ENCODE measurements around the gene ACTG1.

ACTG1 gene

GRCh38 chr17:81489998-81490992, 22.3 kb downstream of the ACTG1 start:
- no peak overlapping the region for H3K4me3 ChIP-seq (ENCODE audit: low read depth, low read length)
- ChIA-PET POLR2A (interaction anchor here (0.7 to 1.2 kb wide), 2 partner anchors 10 to 39 kb away, joined by 4 to 5 read pairs; no protein-coding TSS in a partner anchor), CTCF (interaction anchor here (1.0 to 3.3 kb wide), 2 partner anchors 111 to 237 kb away, joined by 3 to 11 read pairs; no protein-coding TSS in a partner anchor)
- DNase-seq (ENCODE audit: low read depth, low spot score), result no peak
- TF ChIP-seq CTCF (IDR thresholded peaks at IDR 0.05; ENCODE audit: insufficient read depth, low read length, missing control alignments), result no peak

- ChIA-PET POLR2A (interaction anchor here (0.7 to 1.3 kb wide), 3 partner anchors 11 to 91 kb away, joined by 4 to 5 read pairs (median 4); no protein-coding TSS in a partner anchor), CTCF (interaction anchor here (1.7 to 3.3 kb wide), 3 partner anchors 112 to 238 kb away, joined by 5 to 11 read pairs (median 6); no protein-coding TSS in a partner anchor)
- no peak for DNase-seq (ENCODE audit: low read depth, low spot score)
- TF ChIP-seq CTCF (IDR thresholded peaks at IDR 0.05; ENCODE audit: insufficient read depth, low read length, missing control alignments), result no peak
- no peak overlapping the region; the same call in 1 of the 2 replicates for H3K4me3 ChIP-seq (ENCODE audit: low read depth, low read length)
Measured at GRCh38 chr17:81489012-81489997, 23.3 kb downstream of the ACTG1 start.

GRCh38 chr17:81488276-81488860, 24.2 kb downstream of the ACTG1 start:
- peak overlapping the region; percentile 62 for H3K4me3 ChIP-seq (ENCODE audit: low read depth, low read length)
- no peak for TF ChIP-seq CTCF (IDR thresholded peaks at IDR 0.05; ENCODE audit: insufficient read depth, low read length, missing control alignments)
- no peak for DNase-seq (ENCODE audit: low read depth, low spot score)
- POLR2A ChIA-PET, result interaction anchor here (1.3 kb wide), 1 partner anchor 90 kb away, joined by 4 read pairs; no protein-coding TSS in a partner anchor
- CTCF ChIA-PET, result interaction anchor here (1.0 to 3.3 kb wide), 6 partner anchors 93 to 390 kb away, joined by 3 to 11 read pairs (median 4); partner anchors contain the start of gene BAHCC1

- DNase-seq (ENCODE audit: low read depth, low spot score), result no peak
- POLR2A ChIA-PET, result no interaction called here
- CTCF ChIA-PET, result interaction anchor here (1.0 to 3.3 kb wide), 6 partner anchors 93 to 390 kb away, joined by 3 to 11 read pairs (median 4); partner anchors contain the start of gene BAHCC1
Measured at GRCh38 chr17:81487487-81488275, 24.9 kb downstream of the ACTG1 start.

More at GRCh38 chr17:81487487-81488275, 24.9 kb downstream of the ACTG1 start:
- no peak for TF ChIP-seq CTCF (IDR thresholded peaks at IDR 0.05; ENCODE audit: insufficient read depth, low read length, missing control alignments)
- H3K4me3 ChIP-seq (ENCODE audit: low read depth, low read length), result peak overlapping the region; percentile 62
